Measurements from ENCODE around the gene KLHL22.
A peak's percentile ranks its signal among the peaks of the same experiment; 100 is the strongest.

The KLHL22 gene

GRCh38 chr22:20442485-20443284 lies 52.9 kb downstream of the KLHL22 start:
- DNase-seq: no peak

GRCh38 chr22:20441631-20442484 lies 53.7 kb downstream of the KLHL22 start:
- DNase-seq: no peak

- no peak for DNase-seq
Observed at GRCh38 chr22:20440637-20441591, 54.7 kb downstream of the KLHL22 start.

- DNase-seq: no peak
Observed at GRCh38 chr22:20439928-20440575, 55.5 kb downstream of the KLHL22 start.

GRCh38 chr22:20439556-20439927 lies 56.1 kb downstream of the KLHL22 start:
- DNase-seq: no peak

- no peak for DNase-seq
Observed at GRCh38 chr22:20438678-20439492, 56.7 kb downstream of the KLHL22 start.

GRCh38 chr22:20438427-20438677 lies 57.2 kb downstream of the KLHL22 start:
- DNase-seq: no peak

GRCh38 chr22:20437613-20438426 lies 57.8 kb downstream of the KLHL22 start, which contains the start of gene SCARF2:
Gene SCARF2, minus strand, starts transcription at chr22:20437825. Its CDS starts 71 bp downstream, at chr22:20437754.
- DNase-seq: peak; percentile 91

GRCh38 chr22:20436768-20437612 lies 58.6 kb downstream of the KLHL22 start:
- no peak for DNase-seq

GRCh38 chr22:20436307-20436767 lies 59.3 kb downstream of the KLHL22 start:
- DNase-seq: peak; percentile 81

GRCh38 chr22:20435436-20436306 lies 59.9 kb downstream of the KLHL22 start:
- no peak for DNase-seq

GRCh38 chr22:20434773-20435172 lies 60.8 kb downstream of the KLHL22 start:
- no peak for DNase-seq

- no peak for DNase-seq
Observed at GRCh38 chr22:20434264-20434751, 61.3 kb downstream of the KLHL22 start.

- no peak for DNase-seq
Observed at GRCh38 chr22:20433686-20434241, 61.8 kb downstream of the KLHL22 start.

- DNase-seq: no peak
Observed at GRCh38 chr22:20433191-20433590, 62.4 kb downstream of the KLHL22 start.

- DNase-seq: no peak
Observed at GRCh38 chr22:20432244-20432686, 63.3 kb downstream of the KLHL22 start.

GRCh38 chr22:20431511-20432192 lies 63.9 kb downstream of the KLHL22 start:
- DNase-seq: no peak

Data from right forelimb (tissue), 1 donor.